Effector CD8-positive, alpha-beta T cell (primary cell): ENCODE measurements around the gene GBP7.
"Not testable (repeated sequence)": the region's sequence is repeated elsewhere in the genome, so short reads cannot be mapped to it uniquely, and the experiment has no call there.

Experiments
- DNase-seq: peaks from one replicate; lab custom pipeline; 2025; lab: John Stamatoyannopoulos, UW
- total RNA-seq, 4 experiments: gene quantifications; one replicate each; lab custom pipeline; 2026; lab: John Stamatoyannopoulos, UW

Gene GBP7, protein sequence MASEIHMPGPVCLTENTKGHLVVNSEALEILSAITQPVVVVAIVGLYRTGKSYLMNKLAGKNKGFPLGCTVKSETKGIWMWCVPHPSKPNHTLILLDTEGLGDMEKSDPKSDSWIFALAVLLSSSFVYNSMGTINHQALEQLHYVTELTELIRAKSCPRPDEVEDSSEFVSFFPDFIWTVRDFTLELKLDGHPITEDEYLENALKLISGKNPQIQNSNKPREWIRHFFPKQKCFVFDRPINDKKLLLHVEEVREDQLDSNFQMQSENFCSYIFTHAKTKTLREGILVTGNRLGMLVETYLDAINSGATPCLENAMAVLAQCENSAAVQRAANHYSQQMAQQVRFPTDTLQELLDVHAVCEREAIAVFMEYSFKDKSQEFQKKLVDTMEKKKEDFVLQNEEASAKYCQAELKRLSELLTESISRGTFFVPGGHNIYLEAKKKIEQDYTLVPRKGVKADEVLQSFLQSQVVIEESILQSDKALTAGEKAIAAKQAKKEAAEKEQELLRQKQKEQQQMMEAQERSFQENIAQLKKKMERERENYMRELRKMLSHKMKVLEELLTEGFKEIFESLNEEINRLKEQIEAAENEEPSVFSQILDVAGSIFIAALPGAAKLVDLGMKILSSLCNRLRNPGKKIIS
- total RNA-seq, result 0 to 0.61 (median 0.09) reads per million in 4 experiments

DNA sequence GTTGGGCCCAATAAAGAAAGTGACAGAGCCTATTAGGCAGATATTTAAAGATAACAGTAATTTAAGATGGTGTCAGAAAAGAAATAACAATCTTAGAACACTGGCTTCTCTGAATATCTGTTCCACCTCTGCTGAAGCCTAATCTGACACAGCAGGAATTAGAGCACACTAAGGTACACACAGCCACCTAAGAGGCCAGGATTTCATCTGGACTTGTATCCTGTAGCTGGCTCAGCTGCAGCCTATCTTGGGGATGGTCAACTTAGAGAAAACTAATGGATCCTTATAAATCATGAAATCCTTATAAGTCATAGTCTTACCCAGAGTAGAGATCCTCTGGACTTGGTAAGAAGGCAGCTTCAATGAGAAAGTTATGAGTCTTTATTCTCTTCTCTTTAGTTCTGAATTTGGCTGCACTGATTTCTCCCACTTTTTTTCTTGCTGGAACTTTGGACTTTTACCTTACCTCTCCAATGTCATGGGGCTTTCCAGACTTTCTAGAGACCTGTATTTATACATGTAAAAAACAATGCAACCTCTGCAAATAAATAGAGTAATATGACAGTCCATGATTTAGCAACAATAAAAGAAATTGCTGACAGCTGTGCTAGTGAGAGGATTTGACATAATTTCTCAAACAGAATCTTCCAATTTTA lies at the start of gene GBP7:
GBP7 (minus strand) TSS at position 403 of the 656 bp plus-strand sequence. CDS start 4,068 bp downstream, outside the sequence.
- no peak for DNase-seq

DNA sequence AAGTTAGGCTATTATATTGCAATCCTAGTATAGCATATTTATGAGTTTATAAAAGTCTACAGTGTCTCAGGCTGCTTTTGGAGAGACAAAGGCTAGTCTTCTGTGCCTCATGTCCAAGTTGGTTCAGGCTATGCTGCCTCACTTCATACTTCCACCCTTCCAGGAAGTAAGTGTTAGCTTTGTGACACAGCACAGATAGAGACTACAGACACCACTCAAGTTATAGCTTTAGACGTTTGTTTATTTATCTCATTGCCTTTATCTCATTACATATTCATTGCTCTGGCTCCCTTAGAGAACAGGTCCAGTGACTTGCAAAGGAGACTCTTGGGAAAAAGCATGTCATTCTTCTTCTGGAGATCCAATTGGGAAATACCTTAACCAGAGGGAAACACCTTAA lies 45.5 kb upstream of the GBP7 start:
- DNase-seq, result no peak

DNA sequence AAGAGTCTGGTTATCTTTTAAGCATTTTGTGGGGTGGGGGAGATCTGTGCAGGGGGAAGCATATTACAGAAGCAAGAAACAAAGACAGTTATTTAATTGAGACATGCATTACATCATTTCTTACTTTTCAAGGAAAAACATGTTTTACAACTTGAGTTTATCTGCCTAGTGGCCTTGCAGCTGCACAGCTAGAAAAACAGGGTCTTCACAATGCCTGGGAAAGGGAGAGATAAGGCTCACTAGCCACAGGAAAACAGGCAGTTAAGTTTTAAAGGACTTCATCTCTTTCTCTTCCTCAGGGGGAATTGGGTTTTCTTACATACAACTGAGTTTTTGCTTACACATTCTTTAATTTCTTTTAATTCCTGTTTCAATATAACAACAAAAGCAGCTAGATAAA lies 44.0 kb upstream of the GBP7 start:
- not testable (repeated sequence) for DNase-seq

DNA sequence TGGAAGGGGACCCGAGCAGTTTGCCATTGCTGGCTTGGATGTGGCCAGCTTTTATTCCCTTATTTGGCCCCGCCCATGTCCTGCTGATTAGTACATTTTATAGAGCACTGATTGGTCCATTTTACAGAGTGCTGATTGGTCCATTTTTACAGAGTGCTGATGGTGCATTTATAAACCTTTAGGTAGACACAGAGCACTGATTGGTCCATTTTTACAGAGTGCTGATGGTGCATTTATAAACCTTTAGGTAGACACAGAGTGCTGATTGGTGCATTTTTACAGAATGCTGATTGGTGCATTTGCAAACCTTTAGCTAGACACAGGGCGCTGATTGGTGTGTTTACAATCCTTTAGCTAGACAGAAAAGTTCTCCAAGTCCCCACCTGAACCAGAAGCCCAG lies 43.1 kb upstream of the GBP7 start:
- not testable (repeated sequence) for DNase-seq

DNA sequence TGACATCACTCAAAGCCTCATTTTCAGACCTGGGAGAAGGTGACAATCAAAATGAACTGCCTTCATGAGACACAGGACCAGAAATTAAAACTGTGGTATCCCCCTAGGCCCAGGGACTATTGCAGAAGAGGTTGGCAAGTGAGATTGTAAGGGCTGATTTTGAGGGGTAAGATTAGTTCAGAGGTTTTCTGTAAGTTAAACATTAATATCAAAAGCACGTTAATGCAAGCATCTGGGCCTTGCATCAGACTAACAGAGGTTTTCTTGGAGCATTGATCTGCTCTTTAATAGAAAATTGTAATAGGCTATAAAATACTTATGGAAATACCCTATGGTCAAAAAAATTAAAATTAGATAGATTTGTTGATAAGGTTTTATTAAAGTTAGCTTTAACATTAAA lies 37.5 kb upstream of the GBP7 start:
- no peak for DNase-seq

DNA sequence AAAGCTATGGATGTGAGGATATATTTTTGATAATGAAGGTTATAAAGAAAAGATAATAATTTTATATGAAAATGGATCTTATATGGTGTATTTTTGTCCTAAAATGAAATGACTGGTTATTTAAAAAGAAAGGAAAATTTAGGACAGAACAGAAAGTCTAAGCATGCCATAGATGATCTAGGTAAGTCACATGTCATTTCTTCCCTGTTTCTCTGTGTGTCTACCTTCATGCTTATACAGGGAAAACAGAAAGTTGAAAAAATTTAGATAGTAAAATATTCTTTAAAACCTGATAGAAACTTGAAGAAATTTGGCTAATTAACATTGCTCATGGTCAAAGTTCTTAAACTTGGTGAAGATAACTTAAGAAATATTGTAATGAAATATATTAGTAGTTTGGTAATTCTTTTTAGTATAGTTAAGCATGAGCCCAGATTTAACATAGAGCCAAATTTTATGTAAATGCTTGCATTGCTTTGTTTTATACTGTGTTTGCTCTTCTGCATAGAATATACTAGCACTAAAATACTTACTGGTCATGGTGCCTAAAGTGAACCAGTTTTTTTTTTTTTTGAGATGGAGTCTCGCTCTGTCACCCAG lies 35.3 kb upstream of the GBP7 start:
- DNase-seq, result no peak

DNA sequence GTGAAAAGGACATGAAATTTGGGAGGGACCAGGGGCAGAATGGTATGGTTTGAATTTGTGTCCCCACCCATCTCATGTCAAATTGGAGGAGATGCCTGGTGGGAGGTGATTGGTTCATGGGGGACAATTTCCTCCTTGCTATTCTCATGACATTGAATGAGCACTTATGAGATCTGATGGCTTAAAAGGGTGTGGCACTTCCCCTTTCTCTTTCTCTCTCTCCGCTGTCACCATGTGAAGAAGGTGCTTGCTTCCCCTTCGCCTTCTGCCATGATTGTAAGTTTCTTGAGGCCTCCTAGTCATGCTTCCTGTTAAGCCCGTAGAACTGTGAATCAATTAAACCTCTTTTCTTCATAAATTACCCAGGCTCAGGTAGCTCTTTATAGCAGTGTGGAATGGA lies 30.6 kb upstream of the GBP7 start:
- DNase-seq, result no peak

DNA sequence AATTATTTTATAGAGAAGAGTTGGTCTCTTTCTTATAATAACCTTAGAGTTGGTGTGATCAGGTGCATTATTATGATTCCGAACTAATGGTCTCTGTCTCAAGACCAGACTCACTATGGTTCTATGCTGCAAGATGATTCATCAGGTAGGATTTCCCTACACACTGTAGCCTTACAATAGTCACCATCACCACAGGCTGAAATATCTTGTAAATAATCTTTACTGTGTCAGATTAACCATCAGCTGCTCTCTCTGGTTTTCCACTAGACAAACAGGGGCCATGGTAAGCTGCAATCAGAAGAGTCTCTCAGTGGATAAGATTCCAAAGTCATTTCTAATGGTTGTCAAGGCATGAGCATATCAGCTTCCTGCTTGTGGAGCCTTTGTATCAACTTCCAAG lies 27.4 kb upstream of the GBP7 start:
- DNase-seq, result no peak

DNA sequence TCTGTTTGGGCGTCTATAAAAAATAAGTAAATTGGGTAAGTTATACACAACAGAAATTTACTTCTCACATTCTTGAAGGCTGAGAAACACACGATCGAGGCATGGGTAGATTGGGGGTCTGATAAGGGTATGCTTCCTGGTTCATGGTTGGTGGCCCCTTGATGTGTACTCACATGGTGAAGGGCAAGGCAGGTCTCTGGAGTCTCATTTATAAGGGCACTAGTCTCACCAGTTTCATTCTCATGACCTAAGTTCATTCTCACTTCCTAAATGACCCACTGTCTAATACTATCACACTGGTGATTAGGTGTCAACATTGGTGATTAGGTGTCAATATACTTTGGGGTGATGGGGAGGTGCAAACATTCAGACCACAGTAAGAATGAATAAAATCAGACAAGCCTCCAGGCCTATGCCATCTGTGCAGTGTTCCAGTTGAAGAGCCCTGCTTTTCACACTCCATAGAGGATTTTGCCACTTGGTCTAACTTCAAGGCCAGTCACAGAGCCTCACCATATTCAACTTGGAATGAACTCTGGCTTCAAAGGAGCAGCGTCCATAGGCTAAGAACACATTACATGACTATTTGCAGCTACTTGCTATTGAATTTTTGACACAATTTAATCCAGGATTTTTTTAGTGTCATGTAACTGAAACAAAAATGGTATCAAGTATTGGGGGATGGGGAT lies 25.4 kb upstream of the GBP7 start:
- no peak for DNase-seq

DNA sequence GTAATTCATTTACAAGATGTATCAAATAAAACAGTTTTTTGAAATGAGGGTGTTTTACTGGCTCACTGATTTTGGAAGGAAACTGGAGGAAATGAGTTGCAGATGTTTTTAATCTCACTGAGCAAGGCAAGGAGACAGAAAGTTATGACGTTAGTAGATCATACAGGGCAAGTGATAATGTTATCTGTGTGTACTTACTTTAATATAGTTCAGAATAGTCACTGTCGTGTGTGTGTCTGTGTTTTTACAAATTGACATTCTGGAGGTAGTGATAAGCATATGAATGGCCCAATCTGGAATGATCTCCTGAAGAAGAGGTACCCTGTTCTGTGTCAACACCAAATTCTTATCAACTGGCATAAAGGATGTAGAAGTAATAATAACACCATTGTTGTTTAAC lies 24.9 kb upstream of the GBP7 start:
- DNase-seq, result no peak

DNA sequence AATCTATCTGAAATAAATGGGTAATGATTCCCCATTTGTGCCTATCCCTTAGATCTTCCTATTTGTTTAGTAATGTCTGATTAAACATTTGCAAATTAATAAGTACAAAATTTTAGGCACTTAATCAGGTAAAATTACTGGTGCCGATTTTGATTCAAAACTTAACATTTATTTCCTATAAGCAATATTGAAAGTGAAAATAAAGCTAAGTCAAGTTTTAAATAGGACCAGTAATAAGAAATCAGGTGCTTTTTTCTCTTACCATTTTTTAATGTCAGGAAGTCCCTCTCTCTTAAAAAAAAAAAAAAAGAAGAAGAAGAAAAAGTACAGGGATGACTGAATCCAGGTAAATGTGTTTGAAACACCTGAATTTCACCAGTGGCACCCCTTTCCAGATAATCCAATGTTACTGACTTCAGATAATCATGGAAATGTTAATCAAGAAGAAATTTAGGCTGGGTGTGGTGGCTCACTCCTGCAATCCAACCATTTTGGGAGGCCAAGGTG lies 23.8 kb upstream of the GBP7 start:
- no peak for DNase-seq

DNA sequence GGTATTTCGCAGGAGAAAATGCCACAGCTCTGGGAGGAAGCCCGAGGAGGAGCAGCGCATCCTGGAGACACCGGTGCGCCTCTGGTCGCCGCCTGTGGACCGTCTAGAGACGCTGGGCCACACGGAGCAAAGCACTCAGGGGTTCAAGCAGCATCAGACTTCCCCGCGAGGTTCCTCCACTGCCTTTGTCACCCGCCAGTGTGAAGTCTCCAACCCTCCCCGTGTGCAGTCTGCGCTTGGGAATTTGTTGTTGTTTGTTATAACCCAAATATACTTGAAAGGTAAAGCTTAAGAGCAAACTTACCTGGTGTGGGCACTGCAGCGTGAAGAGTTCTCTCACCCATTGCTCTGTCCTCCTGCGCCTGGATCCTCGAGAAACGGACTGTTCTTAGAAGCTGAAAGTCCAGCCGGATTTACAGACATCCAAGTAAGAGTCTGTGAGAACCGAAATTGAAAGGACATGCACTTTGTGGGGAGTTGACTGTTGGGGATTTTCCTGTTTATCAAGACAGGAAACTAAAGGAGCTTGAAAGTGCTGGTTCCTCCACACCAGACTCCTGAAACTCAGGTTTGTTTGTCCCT lies 22.8 kb upstream of the GBP7 start, which contains the start of gene GBP4:
GBP4 (minus strand) TSS at position 452 of the 582 bp plus-strand sequence; CDS start at position 344, 108 bp downstream.
- DNase-seq, result no peak

DNA sequence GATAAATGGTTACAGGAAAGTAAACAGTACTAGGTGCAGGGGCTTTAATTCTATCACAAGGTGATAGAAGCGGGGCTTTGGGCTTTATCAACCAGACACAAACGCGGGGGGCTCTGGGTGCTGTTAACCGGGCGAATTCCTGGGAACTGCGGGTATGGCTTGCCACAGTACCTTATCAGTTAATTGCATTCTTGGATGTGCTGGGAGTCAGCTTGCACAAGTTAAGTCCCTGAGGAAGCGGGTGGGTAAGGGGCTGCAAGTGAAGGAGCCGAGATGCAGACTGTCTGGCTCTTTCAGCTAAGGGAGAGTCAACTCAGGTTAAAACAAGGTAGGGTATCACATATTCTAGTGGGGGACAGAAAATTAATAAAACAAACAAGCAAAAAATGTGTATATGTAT lies 22.3 kb upstream of the GBP7 start:
- DNase-seq, result no peak

DNA sequence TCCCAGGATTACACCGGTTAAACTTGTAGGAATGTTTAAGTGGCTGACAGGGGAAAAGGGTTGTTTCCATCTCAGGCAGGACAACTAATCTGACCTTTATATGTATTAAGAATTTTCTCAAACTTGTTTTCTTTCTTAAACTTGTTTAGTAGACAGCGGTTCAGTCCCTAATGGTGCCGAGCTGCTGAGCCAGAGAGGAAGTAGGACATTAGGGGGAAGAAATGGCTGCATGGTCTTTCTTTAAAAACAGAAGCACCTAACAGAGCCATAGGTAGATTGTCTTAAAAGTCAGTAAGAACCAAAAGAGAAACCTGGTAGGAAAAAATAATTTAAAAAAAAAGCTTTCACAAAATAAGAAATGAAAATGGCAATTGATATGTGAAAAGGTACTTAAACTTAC lies 19.7 kb upstream of the GBP7 start:
- no peak for DNase-seq

DNA sequence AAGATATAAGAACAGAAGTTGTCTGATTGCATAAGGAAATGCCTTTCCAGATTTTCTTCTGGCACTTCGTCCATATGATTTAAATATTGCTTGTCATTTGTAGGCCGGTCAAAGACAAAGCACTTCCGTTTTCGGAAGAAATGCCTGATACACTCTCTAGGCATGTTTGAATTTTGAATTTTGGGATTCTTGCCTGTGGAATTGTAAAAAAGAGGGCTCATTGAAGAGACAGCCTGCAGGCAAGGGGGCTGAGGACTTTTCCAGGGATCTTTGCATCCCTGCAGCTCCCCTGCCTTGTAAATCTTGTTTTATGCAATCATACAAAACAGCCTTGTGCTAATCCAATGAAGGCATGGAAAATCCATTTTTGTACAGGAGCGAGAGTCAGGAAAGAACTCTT lies 15.5 kb upstream of the GBP7 start:
- no peak for DNase-seq

DNA sequence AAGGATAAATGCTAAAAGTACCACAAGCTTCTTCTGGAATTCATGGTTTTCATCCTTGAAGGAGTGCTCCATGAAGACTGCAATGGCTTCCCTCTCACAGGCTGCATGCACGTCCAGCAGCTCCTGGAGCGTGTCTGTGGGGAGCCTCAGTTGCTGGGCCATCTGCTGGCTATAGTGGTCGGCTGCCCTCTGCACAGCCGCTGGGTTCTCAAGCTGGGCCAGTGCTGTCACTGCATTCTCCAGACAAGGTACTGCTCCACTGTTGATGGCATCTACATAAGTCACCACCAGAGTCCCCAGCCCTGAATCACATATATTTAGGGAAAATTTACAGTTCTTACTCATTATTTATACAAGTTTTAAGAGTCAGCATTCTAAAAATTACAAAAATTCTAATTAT lies 14.2 kb upstream of the GBP7 start:
- DNase-seq, result no peak

DNA sequence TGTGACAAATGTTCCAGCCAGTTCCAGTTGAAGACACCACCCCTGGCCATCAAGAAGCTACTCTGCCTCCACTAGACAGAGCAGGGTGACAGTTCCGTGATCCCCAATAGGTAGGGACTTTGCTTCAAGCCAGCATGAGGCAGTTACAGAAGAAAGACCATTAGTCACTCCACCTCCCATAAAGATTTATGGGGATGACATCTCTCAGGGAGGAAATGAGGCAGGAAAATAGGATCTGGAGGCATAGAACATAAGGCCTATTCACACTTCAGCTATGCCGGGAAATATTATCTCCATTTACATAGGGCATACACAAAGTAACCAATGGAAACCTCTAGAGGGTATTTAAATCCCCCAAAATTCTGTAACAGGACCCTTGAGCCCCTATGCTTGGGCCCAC lies 3.5 kb upstream of the GBP7 start:
- no peak for DNase-seq

DNA sequence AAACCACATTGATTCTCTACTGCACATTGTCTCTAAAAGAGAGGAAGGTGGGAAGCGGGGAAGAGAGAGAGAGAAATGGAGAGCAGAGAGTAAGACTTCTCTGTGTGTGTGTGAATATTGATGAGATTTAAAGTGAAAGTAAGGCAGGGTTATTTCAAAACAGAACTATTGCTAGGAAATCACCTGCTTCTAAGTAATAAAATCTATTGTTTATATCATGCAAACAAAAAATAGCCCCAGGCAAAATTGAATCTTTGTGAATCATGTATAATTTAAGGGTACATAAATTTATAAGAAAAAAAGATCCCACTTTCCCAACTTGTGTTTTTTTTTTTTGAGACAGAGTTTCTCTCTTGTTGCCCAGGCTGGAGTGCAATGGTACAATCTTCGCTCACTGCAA lies 1.2 kb upstream of the GBP7 start:
- DNase-seq, result no peak

DNA sequence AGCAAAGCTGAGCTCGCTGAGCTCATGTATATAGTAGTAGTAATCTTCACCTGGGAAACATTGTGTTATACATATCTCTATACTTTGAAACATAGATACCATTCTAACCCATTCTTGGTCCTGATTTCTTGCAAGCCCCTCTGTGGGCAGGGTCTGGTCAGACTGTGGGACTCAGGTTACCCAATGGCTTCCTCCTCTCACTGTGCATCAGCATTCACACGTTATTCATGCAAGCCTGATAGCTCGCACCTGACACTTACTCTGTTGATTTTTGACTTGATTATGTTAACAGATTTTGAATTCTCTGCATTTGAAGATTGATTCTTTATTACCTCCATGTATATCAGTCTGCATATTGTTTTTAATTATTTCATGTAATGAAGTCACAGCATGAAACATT lies 1.3 kb downstream of the GBP7 start:
- no peak for DNase-seq

DNA sequence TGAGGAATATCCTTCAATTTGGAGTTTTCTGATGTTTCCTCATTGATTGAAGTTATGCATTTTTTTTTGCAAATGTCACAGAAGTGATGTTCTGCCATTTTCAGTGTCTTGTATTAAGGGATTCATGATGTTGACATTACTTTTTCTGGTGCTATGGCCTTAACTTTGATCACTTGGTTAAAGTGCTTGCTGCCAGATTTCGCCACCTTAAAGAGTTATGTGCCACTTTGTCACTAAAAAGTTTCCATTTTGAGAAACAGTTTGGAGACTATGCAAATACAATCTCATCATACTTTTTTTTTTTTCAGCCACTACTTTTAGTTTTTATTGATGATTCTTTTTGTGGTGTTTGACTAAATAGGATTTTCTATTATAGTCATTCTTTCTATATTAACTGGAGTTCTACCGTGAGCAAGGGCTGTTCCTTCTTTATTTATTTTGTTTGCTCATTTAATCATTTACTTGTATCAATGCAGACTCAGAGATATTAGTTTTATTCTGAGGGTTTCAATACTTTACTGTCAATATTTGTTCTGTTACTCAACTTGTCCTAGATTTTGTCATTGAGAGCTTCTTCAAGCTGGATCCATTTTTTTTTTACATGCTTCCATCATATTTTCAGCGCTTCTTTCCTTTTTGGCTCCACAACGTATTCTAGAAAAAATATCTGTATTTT lies 3.2 kb downstream of the GBP7 start:
- no peak for DNase-seq

DNA sequence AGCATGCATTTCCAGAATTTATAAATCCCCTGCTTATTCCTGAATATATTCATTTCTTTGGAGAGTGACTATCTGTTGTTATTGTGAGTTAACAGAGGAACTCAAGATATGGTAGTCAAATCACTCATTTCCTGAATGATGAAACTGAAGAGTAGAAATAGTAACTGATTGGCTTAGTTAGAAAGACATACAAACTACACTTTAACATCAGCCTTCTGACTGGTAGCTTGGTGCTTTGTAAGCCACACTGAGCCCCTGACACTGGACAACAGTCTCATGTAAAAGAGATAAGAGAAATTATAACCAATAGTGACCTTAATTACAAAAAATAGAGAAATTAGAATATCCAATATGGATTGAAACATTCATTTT lies 4.8 kb downstream of the GBP7 start:
- no peak for DNase-seq
